ENCODE measurements around the gene CBX8. TPM values are rescaled to one million over a fixed set of nuclear protein-coding genes. Genes with fewer than 3 reads are reported as not detected.

CBX8 gene
- total and polyA plus RNA-seq, 2 of the 13 experiments (the other 11 are each of a cell fraction or from before 2014, with no cell fraction given), result 0.34 to 12.6 TPM

GRCh38 chr17:79836510-79836971, 39.7 kb upstream of the CBX8 start (continued):
- TF ChIP-seq ZHX1 (CRISPR knock-in tag; IDR thresholded peaks at IDR 0.05; ENCODE audit: low read depth) (no peak), SRSF4 (IDR thresholded peaks at IDR 0.05; ENCODE audit: low read depth, low read length, poor library complexity, severe bottlenecking) (no peak), DR1 (CRISPR knock-in tag; IDR thresholded peaks at IDR 0.05) (no peak), DPF2 (CRISPR knock-in tag; IDR thresholded peaks at IDR 0.05; ENCODE audit: borderline replicate concordance, low read depth) (no peak), ZNF496 (CRISPR knock-in tag; IDR thresholded peaks at IDR 0.05; ENCODE audit: insufficient replicate concordance) (no peak), PATZ1 (CRISPR knock-in tag; IDR thresholded peaks at IDR 0.05) (peak; percentile 77)
- TF ChIP-seq, protein P1, sequence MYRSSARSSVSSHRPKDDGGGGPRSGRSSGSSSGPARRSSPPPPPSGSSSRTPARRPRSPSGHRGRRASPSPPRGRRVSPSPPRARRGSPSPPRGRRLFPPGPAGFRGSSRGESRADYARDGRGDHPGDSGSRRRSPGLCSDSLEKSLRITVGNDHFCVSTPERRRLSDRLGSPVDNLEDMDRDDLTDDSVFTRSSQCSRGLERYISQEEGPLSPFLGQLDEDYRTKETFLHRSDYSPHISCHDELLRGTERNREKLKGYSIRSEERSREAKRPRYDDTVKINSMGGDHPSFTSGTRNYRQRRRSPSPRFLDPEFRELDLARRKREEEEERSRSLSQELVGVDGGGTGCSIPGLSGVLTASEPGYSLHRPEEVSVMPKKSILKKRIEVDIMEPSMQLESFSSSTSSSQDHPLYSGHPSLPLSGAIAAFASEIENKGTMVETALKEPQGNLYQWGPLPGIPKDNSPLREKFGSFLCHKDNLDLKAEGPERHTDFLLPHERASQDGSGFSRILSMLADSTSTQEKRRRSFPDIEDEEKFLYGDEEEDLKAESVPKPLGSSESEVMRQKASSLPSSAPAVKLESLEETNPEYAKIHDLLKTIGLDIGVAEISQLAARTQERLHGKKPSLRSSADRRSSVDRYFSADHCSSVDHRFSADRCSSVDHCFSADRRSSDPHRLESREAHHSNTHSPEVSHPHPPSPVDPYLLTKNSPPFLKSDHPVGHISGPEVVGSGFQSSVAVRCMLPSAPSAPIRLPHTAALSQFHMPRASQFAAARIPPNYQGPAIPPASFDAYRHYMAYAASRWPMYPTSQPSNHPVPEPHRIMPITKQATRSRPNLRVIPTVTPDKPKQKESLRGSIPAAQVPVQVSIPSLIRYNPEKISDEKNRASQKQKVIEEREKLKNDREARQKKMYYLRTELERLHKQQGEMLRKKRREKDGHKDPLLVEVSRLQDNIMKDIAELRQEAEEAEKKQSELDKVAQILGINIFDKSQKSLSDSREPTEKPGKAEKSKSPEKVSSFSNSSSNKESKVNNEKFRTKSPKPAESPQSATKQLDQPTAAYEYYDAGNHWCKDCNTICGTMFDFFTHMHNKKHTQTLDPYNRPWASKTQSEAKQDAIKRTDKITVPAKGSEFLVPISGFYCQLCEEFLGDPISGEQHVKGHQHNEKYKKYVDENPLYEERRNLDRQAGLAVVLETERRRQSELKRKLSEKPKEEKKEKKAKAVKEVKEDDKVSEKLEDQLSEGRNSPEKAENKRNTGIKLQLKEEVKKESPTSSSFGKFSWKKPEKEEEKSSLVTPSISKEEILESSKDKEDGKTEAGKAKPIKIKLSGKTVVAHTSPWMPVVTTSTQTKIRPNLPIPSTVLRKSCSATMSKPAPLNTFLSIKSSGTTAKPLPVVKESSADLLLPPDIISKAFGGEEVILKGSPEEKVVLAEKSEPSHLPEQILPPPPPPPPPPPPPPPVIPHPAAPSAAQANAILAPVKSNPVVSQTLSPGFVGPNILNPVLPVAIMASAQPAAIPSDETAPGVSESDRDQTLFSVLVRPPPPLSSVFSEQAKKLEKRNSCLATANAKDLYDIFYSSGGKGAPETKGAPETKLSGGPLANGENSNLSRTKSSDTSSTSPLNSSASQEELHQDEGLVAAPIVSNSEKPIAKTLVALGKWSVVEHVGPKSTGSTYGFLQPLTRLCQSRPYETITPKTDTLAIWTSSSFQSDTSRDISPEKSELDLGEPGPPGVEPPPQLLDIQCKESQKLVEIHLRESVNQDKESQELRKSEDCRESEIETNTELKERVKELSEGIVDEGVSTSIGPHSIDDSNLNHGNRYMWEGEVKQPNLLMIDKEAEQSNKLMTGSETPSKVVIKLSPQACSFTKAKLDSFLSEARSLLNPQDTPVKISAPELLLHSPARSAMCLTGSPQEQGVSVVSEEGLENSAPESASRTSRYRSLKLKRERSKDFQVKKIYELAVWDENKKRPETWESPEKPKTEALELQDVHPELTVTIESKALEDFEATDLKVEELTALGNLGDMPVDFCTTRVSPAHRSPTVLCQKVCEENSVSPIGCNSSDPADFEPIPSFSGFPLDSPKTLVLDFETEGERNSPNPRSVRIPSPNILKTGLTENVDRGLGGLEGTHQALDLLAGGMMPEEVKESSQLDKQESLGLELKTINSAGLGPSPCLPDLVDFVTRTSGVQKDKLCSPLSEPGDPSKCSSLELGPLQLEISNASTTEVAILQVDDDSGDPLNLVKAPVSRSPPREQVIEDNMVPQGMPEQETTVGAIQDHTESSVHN (CRISPR knock-in tag; IDR thresholded peaks at IDR 0.05), result no peak

Measured in HepG2 (cell line).